ENCODE measurements around the gene NEIL1.
A peak's percentile ranks its signal among the peaks of the same experiment; 100 is the strongest.
"Not testable (repeated sequence)": the region's sequence is repeated elsewhere in the genome, so short reads cannot be mapped to it uniquely, and the experiment has no call there.

NEIL1 gene, protein sequence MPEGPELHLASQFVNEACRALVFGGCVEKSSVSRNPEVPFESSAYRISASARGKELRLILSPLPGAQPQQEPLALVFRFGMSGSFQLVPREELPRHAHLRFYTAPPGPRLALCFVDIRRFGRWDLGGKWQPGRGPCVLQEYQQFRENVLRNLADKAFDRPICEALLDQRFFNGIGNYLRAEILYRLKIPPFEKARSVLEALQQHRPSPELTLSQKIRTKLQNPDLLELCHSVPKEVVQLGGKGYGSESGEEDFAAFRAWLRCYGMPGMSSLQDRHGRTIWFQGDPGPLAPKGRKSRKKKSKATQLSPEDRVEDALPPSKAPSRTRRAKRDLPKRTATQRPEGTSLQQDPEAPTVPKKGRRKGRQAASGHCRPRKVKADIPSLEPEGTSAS

GRCh38 chr15:75346796-75347221, at the start of gene NEIL1:
Gene NEIL1 (plus strand): TSS chr15:75347039. CDS start chr15:75348906, 1,867 bp downstream.
- DNase-seq, result no peak

DNA sequence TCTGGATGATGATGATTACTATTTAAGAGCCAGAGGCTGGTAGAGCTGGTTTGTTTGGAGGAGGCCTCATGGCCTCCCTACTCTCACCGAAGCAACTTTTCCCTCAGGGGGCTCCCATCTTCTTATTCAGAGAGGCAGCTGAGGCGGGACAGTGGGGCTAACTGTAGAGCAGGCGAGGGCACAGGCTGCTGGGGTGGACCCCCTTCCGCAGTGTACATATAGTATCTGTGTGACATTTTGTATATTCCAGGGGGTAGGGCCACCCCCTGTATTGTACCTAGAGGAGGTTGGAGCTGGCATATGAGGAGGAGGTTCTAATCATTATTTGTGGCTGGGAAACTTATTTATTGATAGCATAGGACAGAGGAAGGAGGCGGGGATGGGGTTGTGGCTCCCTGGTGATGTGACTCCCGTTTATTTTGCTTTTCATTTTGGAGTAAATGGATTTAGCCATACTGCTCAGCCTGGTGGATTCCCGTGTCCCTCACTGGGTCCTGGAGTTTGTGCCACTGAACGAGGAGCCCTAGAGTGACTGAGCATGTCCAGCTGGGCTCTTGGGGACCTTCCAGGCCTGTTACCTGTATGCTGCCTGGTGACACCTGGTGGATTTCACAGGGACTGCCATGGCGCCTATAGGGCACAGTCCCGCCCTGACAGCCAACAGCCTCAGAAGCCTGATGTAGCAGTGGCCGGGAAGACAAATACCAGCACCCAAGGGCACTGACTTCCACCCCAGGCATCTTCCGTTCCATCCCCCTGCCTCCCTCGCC, 48.1 kb upstream of the NEIL1 start:
- DNase-seq, result not testable (repeated sequence)

DNA sequence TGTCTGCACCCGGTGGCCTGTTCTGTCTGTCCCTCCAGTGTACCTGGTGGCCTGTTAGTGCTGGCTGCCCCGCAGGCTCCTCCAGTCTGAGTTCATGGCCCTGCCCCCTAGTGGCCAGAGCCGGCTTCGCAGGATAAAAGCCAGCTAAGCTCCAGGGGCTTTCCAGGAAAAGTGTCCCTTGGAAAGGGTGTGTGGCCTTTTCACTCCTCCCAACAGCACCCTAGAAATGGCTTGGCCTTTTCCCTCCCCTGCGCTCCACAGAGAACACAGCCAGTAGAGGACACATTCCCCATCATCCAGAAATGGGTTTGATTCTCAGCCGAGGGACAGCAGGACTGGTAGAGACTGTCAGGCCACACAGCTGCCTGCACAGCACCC, 47.5 kb upstream of the NEIL1 start:
- peak; percentile 44 for DNase-seq

DNA sequence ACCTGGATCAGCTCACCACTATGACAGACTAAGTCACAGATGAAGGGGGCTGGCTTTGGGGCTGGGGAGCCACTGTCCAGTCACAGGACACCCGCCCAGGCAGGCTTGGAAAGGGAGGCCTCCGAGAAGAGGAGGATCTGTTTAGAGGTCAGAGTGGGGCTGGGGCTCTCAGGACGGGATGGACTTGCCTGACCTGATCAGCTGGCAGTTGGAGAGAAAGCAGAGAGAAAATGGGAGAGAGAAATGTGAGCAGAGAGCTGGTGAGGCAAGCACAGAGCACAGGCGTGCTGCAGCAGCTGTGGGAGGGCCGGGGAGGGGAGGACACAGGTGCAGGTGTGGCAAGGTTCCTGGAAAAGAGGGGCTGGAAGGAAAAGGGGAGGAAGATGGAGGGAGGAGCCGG, 46.8 kb upstream of the NEIL1 start:
- not testable (repeated sequence) for DNase-seq

DNA sequence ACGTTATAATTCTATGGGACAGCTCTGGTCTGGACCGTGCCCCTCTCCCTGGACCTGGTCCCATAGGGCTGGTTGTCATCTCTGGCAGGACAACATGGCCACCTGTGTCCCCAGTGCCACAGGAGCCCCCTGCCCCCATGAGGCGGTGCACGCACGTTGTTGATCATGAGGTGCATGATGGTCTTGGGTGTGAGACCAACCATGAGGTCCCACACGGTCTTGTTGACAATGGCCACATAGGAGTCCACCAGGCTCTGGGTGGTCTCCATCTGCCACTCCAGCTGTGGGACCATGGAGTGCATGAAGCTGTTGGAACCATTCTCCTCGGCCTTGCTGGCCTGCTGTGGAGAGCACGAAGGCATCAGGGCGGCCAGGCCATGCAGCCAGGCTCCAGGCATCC, 44.5 kb upstream of the NEIL1 start:
- no peak for DNase-seq

DNA sequence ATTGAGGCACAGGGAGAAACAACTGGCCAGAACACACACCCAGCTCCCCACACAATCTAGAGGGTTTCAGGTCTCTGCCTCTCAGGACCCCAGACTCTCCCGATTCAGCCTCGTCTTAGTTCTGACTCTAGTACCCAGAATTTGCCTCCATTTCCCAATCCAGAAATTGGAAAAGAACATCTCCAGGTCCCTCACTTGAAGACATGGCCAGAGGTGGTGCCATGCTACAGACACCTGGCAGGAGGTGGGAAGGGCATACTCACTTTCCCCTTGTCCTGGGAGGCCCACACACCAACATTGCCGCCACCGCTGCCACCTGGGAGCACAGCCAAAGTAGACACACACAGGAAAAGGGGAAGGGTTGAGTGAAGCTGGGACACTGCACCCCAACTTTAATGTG, 44.1 kb upstream of the NEIL1 start:
- not testable (repeated sequence) for DNase-seq

DNA sequence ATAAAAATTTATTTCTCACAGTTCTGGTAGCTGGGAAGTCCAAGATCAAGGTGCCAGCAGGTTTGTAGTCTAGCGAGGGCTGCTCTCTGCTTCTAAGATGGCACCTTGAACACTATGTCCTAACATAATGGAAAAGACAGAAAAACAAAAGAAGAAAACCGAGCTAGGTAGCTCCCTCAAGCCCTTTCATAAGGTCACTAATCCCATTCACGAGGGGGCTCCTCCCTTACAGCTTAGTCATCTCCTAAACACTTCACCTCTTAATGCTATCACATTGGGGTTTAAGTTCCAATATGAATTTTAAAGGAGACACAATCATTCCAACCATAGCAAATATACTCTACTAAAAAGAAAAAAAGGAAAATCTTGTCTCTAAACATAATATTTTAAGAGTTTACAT, 40.7 kb upstream of the NEIL1 start:
- DNase-seq, result no peak

GRCh38 chr15:75307778-75308390, 39.0 kb upstream of the NEIL1 start:
- DNase-seq, result no peak

DNA sequence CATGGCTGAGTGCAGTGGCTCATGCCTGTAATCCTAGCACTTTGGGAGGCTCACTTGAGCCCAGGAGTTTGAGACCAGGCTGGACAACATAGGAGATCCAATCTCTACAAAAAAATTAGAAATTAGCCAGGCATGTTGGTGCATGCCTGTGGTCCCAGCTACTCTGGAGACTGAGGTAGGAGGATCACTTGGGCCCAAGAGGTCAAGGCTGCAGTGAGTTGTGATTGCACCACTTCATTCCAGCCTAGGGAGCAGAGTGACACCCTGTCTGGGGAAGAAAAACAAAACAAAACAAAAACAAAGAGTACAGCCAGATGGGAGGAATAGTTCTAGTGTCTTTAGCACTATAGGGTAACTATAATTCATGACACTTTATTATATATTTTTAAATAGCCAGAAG, 37.1 kb upstream of the NEIL1 start:
- DNase-seq, result no peak

DNA sequence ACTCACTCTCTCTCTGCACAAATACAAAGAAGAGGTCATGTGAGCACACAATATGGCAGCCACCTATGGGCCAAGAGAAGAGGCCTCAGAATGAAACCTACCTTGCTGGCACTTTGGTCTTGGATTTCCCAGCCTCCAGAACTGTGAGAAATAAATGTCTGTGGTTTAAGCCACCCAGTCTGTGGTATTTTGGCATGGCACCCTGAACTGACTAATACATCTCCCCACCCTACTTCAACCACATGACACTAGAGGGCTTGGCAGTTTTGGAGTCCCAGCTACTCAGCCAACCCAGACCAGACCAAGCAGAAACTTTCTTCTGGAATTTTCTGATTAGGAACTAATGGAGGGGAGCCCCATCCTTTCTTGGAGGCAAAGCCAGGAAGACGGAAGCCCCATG, 34.3 kb upstream of the NEIL1 start:
- not testable (repeated sequence) for DNase-seq

- no peak for DNase-seq
Measured at GRCh38 chr15:75313116-75313845, 33.6 kb upstream of the NEIL1 start.

- DNase-seq, result no peak
Measured at GRCh38 chr15:75314552-75315290, 32.1 kb upstream of the NEIL1 start.

DNA sequence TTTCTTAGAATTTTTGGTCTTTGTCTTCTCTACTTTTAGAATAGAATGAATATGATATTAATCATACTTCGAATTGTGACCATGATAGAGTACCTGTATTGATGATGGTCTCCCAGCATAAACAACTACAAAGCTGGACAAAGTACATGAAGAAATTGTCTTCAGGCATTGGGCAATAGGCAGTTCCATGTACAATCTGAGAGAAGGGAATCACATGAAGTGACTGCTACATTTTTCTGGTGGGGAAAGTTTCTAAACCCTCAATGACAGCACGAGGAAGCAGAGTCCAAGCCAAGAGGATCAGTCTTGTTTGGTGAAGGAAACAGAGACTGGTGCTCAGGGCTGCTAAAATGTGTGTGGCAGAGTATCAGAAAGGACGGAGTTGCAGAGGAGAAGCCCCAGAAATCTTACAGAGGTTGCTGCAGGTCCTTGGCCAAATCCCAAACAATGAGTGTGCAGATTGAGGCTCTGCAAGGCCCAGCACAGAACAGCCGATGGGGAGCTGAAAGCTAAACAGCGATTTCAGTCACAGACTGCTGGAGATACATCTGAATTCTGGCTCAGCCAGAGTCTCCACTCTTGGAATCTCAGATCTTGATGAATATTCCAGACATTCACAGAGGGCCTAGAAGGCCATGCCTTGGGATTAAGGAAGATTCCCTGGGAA, 27.5 kb upstream of the NEIL1 start:
- DNase-seq, result not testable (repeated sequence)

GRCh38 chr15:75321711-75322110, 25.1 kb upstream of the NEIL1 start:
- no peak for DNase-seq

GRCh38 chr15:75325922-75326321, 20.9 kb upstream of the NEIL1 start:
- DNase-seq, result no peak

DNA sequence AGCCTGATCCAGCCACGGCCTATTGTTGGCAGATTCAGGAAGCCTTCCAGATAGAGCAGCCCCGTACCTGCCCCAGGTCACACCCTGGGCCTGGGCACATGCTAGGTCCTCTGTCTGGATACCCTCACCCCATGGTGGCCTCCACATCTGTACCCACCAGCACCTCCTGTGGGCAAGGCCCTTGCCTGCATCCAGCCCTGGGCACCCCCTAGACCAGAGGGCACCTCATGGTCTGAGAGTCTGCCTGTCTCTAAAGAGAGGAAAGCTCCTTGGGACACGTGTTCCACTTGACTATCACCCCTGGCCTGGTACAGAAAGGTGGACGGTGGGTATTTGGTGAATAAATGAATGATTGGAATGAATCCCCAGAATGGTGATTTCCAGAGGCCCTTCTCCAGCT, 19.8 kb upstream of the NEIL1 start:
- no peak for DNase-seq

DNA sequence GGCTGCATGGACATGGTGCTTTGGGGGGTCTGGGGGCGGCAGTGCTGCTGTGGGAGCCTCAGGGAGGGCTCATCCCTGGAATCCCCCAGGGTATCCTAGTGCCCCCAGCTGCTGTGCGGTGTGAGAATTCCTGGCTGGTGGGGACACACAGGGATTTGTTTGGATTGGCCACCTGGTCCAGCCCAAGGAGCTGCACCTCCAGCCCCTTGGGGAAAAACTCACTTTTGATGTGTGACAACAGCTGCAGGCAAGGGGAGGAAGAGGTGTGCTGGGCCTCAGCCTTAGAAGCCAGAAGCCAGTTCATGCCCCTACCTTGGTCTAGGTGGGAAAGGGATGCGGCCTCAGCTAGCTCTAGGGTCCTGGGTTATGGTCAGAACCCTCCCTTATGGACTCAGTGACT, 19.3 kb upstream of the NEIL1 start:
- no peak for DNase-seq

DNA sequence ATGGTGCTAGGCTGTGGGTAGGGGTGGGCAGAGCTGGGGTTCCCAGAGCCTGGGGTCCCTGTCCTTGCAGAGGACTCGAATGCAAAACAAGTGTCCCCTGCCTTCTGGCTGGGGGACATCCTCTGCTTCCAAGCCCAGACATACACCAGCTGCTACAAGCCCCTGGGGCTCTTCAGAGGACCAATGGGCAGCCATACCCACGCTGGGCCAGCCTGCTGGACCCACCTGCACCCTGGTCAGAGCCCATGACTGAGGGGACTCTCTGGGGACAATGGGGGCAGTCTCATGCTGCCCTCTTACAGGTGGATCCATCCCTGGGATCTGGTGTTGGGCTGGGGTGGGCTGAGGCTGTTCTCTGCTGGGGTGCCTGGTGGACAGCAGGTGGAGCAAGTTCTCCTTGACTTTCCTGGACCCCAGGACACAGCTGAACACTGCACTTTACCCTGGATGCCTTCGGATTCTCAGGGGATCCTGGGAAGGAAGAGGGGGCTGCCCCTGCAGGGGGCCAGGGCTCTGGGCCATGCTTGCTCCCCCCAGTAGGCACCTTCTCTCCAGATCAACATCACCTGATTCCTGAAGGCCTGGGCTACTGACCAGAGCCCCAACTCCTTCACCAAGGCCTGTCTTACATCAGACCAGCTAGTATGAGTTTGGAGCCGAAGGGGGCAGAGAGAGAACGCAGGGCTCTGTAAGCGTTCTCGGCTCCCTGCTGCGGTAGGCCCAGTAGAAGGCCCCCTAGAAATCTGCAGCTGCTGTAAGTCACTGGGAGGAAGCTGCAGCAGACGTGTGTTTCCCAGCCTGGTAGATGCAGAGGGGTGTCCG, 18.1 kb upstream of the NEIL1 start:
- DNase-seq, result no peak

- no peak for DNase-seq
Measured at GRCh38 chr15:75329571-75329970, 17.3 kb upstream of the NEIL1 start.

DNA sequence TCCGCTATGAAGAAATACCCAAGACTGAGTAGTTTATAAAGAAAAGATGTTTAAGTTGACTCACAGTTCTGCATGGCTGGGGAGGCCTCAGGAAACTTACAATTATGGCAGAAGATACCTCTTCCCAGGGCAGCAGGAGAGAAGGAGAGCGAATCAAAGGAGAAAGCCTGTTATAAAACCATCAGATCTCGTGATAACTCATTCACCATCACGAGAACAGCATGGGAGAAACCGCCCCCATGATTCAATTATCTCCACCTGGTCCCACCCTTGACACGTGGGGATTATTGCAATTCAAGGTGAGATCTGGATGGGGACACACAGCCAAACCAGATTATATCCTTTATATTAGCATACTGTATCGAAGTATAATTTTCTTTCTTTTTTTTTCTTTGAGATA, 14.7 kb upstream of the NEIL1 start:
- not testable (repeated sequence) for DNase-seq

All from CD4-positive, alpha-beta T cell treated with Interferon gamma for 1 hour (primary cell).